Activated CD4-positive, alpha-beta memory T cell treated with anti-CD3 and anti-CD28 coated beads for 36 hours (primary cell): ENCODE measurements around the gene KSR1. TPM values are rescaled to one million over a fixed set of nuclear protein-coding genes. Genes with fewer than 3 reads are reported as not detected.

Source experiments
- CTCF ChIA-PET: fragments of 350-600 bp; sonication (Branson Sonifier 250); formaldehyde crosslinking; loops from one replicate; lab custom pipeline; 2021; ENCODE audit warnings: antibody characterized with exemption, inconsistent platforms; lab: Charles Lee
- POLR2A ChIA-PET: fragments of 350-600 bp; sonication (Branson Sonifier 250); formaldehyde crosslinking; loops from one replicate; lab custom pipeline; 2021; ENCODE audit warnings: antibody characterized with exemption; lab: Charles Lee
- DNase-seq: peaks from one replicate; pipeline ENCODE4 v3.0.0-alpha.2; 2020
- H3K27ac Mint-ChIP-seq: one replicate; pipeline ENCODE4 v1.8.0; 2021; ENCODE audit warnings: mixed read lengths
- H3K27me3 Mint-ChIP-seq: one replicate; pipeline ENCODE4 v1.8.0; 2021; ENCODE audit warnings: mixed read lengths
- H3K36me3 Mint-ChIP-seq: one replicate; pipeline ENCODE4 v1.8.0; 2021; ENCODE audit warnings: mixed read lengths
- H3K4me1 Mint-ChIP-seq: one replicate; pipeline ENCODE4 v1.8.0; 2021; ENCODE audit warnings: low read depth, mixed read lengths
- H3K4me3 Mint-ChIP-seq: one replicate; pipeline ENCODE4 v1.8.0; 2021; ENCODE audit warnings: mild to moderate bottlenecking, mixed read lengths
- H3K9me3 Mint-ChIP-seq: one replicate; pipeline ENCODE4 v1.8.0; 2021; ENCODE audit warnings: mixed read lengths
- intact Hi-C: fragments of 100-400 bp; cut with micrococcal nuclease; formaldehyde crosslinking; loops from one replicate; pipeline ENCODE4 v1.15.1; 2023
- total RNA-seq, 2 experiments: library from RNA; stranded (reverse); gene quantifications; one replicate each; pipeline ENCODE4 v1.2.3, GENCODE V29; 2021

The KSR1 gene
- total RNA-seq, 2 experiments from 2014 or later, result 55.0 to 60.8 TPM

- Mint-ChIP-seq H3K4me1 (peaks cover 42% of the 10 kb centered on the region), H3K27ac (no peak overlapping the region), H3K36me3 (peaks cover 12% of the 10 kb centered on the region), H3K27me3 (no peaks in the 10 kb centered on the region), H3K9me3 (no peaks in the 10 kb centered on the region), H3K4me3 (no peak overlapping the region)
- intact Hi-C loops, result no loop called here
- DNase-seq, result no peak
- ChIA-PET POLR2A (interaction anchor here (0.7 to 3.1 kb wide), 2 partner anchors 11 to 108 kb away, joined by 3 to 17 read pairs; no protein-coding TSS in a partner anchor), CTCF (interaction anchor here (0.7 to 3.1 kb wide), 5 partner anchors 11 to 157 kb away, joined by 3 to 23 read pairs (median 5); no protein-coding TSS in a partner anchor)
Measured at GRCh38 chr17:27581016-27581415, 124.8 kb downstream of the KSR1 start.

- Mint-ChIP-seq H3K36me3 (peaks cover 13% of the 10 kb centered on the region), H3K4me1 (peaks cover 33% of the 10 kb centered on the region), H3K9me3 (no peaks in the 10 kb centered on the region), H3K27me3 (no peaks in the 10 kb centered on the region), H3K4me3 (no peak overlapping the region), H3K27ac (no peak overlapping the region)
- intact Hi-C loops, result no loop called here
- ChIA-PET CTCF (interaction anchor here (1.4 to 3.1 kb wide), 2 partner anchors 17 to 20 kb away, joined by 4 to 23 read pairs; no protein-coding TSS in a partner anchor), POLR2A (no interaction called here)
- DNase-seq, result no peak
Measured at GRCh38 chr17:27582696-27583095, 126.4 kb downstream of the KSR1 start.

GRCh38 chr17:27585153-27585681 lies 129.0 kb downstream of the KSR1 start:
- Mint-ChIP-seq H3K4me3 (no peak overlapping the region), H3K4me1 (peaks cover 9% of the 10 kb centered on the region), H3K36me3 (peaks cover 15% of the 10 kb centered on the region), H3K27ac (no peak overlapping the region), H3K27me3 (no peaks in the 10 kb centered on the region), H3K9me3 (no peaks in the 10 kb centered on the region)
- ChIA-PET POLR2A (no interaction called here), CTCF (interaction anchor here (1.2 kb wide), 1 partner anchor 206 kb away, joined by 3 read pairs; no protein-coding TSS in a partner anchor)
- no peak for DNase-seq
- intact Hi-C loops, result no loop called here

- Mint-ChIP-seq H3K27ac (no peak overlapping the region), H3K4me1 (peaks cover 5% of the 10 kb centered on the region), H3K36me3 (peaks cover 14% of the 10 kb centered on the region), H3K27me3 (no peaks in the 10 kb centered on the region), H3K4me3 (no peak overlapping the region), H3K9me3 (no peaks in the 10 kb centered on the region)
- ChIA-PET POLR2A (no interaction called here), CTCF (interaction anchor here (1.2 kb wide), 1 partner anchor 206 kb away, joined by 3 read pairs; no protein-coding TSS in a partner anchor)
- intact Hi-C loops, result no loop called here
- DNase-seq, result no peak
Measured at GRCh38 chr17:27585792-27586191, 129.5 kb downstream of the KSR1 start.

- H3K27me3 Mint-ChIP-seq, result no peaks in the 10 kb centered on the region
- H3K4me1 Mint-ChIP-seq, result peaks cover 3% of the 10 kb centered on the region
- DNase-seq, result no peak
- intact Hi-C loops, result no loop called here
- ChIA-PET POLR2A (no interaction called here), CTCF (interaction anchor here (1.2 kb wide), 1 partner anchor 207 kb away, joined by 3 read pairs; no protein-coding TSS in a partner anchor)
- no peak overlapping the region for H3K4me3 Mint-ChIP-seq
- H3K9me3 Mint-ChIP-seq, result no peaks in the 10 kb centered on the region
- H3K36me3 Mint-ChIP-seq, result peaks cover 14% of the 10 kb centered on the region
- no peak overlapping the region for H3K27ac Mint-ChIP-seq
Measured at GRCh38 chr17:27586203-27586721, 130.0 kb downstream of the KSR1 start.

GRCh38 chr17:27588354-27588753 lies 132.1 kb downstream of the KSR1 start:
- H3K4me1 Mint-ChIP-seq, result no peaks in the 10 kb centered on the region
- H3K9me3 Mint-ChIP-seq, result no peaks in the 10 kb centered on the region
- no peak overlapping the region for H3K4me3 Mint-ChIP-seq
- intact Hi-C loops, result no loop called here
- H3K27me3 Mint-ChIP-seq, result no peaks in the 10 kb centered on the region
- H3K36me3 Mint-ChIP-seq, result peaks cover 11% of the 10 kb centered on the region
- ChIA-PET POLR2A (no interaction called here), CTCF (interaction anchor here (0.9 to 4.2 kb wide), 2 partner anchors 10 to 12 kb away, joined by 3 to 25 read pairs; no protein-coding TSS in a partner anchor)
- no peak for DNase-seq
- H3K27ac Mint-ChIP-seq, result no peak overlapping the region

GRCh38 chr17:27590864-27591263 lies 134.6 kb downstream of the KSR1 start:
- intact Hi-C loops, result no loop called here
- Mint-ChIP-seq H3K27ac (no peak overlapping the region), H3K9me3 (no peaks in the 10 kb centered on the region), H3K4me3 (no peak overlapping the region), H3K4me1 (peaks cover 5% of the 10 kb centered on the region), H3K36me3 (peaks cover 13% of the 10 kb centered on the region), H3K27me3 (no peaks in the 10 kb centered on the region)
- ChIA-PET CTCF (interaction anchor here (1.4 to 4.2 kb wide), 3 partner anchors 9 to 64 kb away, joined by 4 to 25 read pairs (median 13); no protein-coding TSS in a partner anchor), POLR2A (no interaction called here)
- no peak for DNase-seq

GRCh38 chr17:27591986-27592385 lies 135.7 kb downstream of the KSR1 start:
- H3K4me3 Mint-ChIP-seq, result no peak overlapping the region
- DNase-seq, result no peak
- no peak overlapping the region for H3K27ac Mint-ChIP-seq
- POLR2A ChIA-PET, result interaction anchor here (0.6 kb wide), 1 partner anchor 11 kb away, joined by 3 read pairs; no protein-coding TSS in a partner anchor
- peaks cover 5% of the 10 kb centered on the region for H3K4me1 Mint-ChIP-seq
- intact Hi-C loops, result no loop called here
- H3K27me3 Mint-ChIP-seq, result no peaks in the 10 kb centered on the region
- CTCF ChIA-PET, result interaction anchor here (0.7 to 2.5 kb wide), 3 partner anchors 9 to 59 kb away, joined by 3 to 13 read pairs (median 3); no protein-coding TSS in a partner anchor
- H3K9me3 Mint-ChIP-seq, result no peaks in the 10 kb centered on the region
- peaks cover 17% of the 10 kb centered on the region for H3K36me3 Mint-ChIP-seq

GRCh38 chr17:27593232-27593856 lies 137.1 kb downstream of the KSR1 start:
- intact Hi-C loops, result no loop called here
- Mint-ChIP-seq H3K27me3 (no peaks in the 10 kb centered on the region), H3K36me3 (peaks cover 15% of the 10 kb centered on the region), H3K4me1 (peaks cover 5% of the 10 kb centered on the region), H3K4me3 (no peak overlapping the region), H3K9me3 (no peaks in the 10 kb centered on the region), H3K27ac (no peak overlapping the region)
- ChIA-PET POLR2A (no interaction called here), CTCF (interaction anchor here (1.2 to 2.5 kb wide), 2 partner anchors 8 to 212 kb away, joined by 3 to 13 read pairs; no protein-coding TSS in a partner anchor)
- no peak for DNase-seq

GRCh38 chr17:27593857-27594255 lies 137.6 kb downstream of the KSR1 start:
- POLR2A ChIA-PET, result no interaction called here
- Mint-ChIP-seq H3K27ac (no peak overlapping the region), H3K4me1 (peaks cover 5% of the 10 kb centered on the region), H3K36me3 (peaks cover 18% of the 10 kb centered on the region), H3K4me3 (no peak overlapping the region), H3K9me3 (no peaks in the 10 kb centered on the region), H3K27me3 (no peaks in the 10 kb centered on the region)
- CTCF ChIA-PET, result interaction anchor here (1.2 to 12.4 kb wide), 2 partner anchors 58 to 212 kb away, joined by 3 to 207 read pairs; no protein-coding TSS in a partner anchor
- intact Hi-C loops, result no loop called here
- no peak for DNase-seq

GRCh38 chr17:27595208-27595607 lies 139.0 kb downstream of the KSR1 start:
- intact Hi-C loops, result no loop called here
- POLR2A ChIA-PET, result no interaction called here
- H3K27ac Mint-ChIP-seq, result no peak overlapping the region

GRCh38 chr17:27596096-27596495 lies 139.8 kb downstream of the KSR1 start:
- Mint-ChIP-seq H3K4me1 (peaks cover 7% of the 10 kb centered on the region), H3K36me3 (peaks cover 19% of the 10 kb centered on the region), H3K4me3 (no peak overlapping the region), H3K27ac (no peak overlapping the region), H3K9me3 (no peaks in the 10 kb centered on the region), H3K27me3 (no peaks in the 10 kb centered on the region)
- ChIA-PET CTCF (interaction anchor here (0.7 to 12.4 kb wide), 8 partner anchors 9 to 358 kb away, joined by 3 to 207 read pairs (median 4); no protein-coding TSS in a partner anchor), POLR2A (no interaction called here)
- no peak for DNase-seq
- intact Hi-C loops, result no loop called here

More at GRCh38 chr17:27595208-27595607, 139.0 kb downstream of the KSR1 start:
- peaks cover 15% of the 10 kb centered on the region for H3K36me3 Mint-ChIP-seq
- no peak overlapping the region for H3K4me3 Mint-ChIP-seq
- no peaks in the 10 kb centered on the region for H3K9me3 Mint-ChIP-seq
- peaks cover 7% of the 10 kb centered on the region for H3K4me1 Mint-ChIP-seq
- CTCF ChIA-PET, result interaction anchor here (0.7 to 12.4 kb wide), 9 partner anchors 8 to 358 kb away, joined by 3 to 207 read pairs (median 3); no protein-coding TSS in a partner anchor
- H3K27me3 Mint-ChIP-seq, result no peaks in the 10 kb centered on the region
- no peak for DNase-seq
